ENCODE data around the gene CHAC1.
A peak's percentile ranks its signal among the peaks of the same experiment; 100 is the strongest.

Gene CHAC1

DNA sequence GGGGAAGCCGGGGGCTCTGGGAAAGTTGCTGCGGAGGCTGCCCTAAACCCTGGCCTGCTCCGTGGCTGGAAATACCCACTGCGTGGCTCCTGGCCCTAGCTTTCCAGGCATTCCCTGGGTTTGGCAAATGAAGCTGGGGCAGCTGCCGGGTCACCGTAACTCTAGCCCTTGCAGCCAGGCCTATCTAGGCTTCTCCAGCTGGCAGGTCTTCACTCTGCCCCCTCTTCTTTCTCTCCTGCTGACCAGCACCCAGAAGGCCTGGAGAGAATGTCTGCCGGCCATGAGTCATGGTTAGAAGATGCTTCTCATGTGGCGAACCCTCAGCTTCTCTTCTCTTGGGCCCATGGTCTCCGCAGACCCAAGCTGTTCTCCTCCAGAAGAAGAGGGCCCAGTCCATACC lies 29.7 kb upstream of the CHAC1 start:
- no peak for DNase-seq

DNA sequence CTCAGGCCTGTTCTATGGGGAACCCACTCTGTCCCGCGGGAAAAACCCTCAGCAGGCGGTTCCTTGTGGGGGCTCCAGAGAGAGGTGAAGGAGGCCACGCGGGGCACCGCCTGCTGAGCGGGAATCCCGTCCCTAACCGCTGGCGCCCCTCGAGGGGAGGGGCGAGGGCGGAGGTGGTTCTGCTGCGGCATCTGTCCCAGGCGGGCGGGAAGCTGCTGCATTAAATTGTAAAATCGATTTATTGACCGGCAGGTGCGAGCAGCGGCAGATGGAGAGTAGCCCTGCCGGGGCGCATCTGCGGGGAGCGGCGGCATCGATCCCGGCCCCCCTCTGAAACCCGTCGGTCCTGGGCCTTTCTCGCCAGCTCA lies 27.8 kb upstream of the CHAC1 start:
- DNase-seq: no peak

DNA sequence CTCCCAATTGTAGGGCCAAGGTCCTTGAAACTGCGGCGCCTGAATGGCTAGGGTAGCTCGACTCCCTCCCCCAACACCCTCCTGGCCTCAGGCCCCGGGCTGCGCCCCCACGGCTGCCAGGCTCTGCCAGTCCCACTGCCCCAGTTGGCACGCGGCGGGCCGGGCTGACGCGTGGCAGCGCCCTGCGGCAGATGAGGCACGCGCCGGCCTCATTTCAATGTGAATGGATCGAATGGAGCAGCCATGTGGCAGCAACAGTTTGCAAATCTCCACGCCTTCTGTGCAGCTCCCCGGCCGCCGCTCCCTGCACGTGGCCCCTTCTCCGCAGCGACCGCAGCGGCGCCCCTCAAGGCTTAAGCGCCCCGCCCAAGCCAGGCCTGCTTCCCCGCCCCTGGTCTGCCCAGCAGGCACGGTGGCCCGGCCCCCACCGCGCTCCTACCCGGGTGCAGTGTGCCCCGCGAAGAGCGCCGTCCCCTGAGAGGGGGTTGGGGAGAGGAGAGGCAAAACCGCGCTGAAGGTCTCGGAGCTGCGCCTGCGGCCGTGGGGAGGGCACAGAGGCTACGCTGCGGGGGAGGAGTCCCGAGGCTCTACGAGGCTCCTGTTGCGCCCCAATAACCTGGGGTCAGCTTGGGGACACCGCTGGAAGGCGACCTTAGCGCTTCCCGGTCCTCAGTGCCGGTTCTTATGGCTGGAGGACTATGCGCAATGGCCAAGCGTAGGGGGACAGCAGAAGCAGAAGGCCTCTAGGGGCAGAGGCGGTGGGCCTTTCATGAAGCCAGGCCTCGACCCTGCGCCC lies 27.2 kb upstream of the CHAC1 start:
- DNase-seq: peak in 34 of 56 donors; percentile 6 to 72 (median 32)

DNA sequence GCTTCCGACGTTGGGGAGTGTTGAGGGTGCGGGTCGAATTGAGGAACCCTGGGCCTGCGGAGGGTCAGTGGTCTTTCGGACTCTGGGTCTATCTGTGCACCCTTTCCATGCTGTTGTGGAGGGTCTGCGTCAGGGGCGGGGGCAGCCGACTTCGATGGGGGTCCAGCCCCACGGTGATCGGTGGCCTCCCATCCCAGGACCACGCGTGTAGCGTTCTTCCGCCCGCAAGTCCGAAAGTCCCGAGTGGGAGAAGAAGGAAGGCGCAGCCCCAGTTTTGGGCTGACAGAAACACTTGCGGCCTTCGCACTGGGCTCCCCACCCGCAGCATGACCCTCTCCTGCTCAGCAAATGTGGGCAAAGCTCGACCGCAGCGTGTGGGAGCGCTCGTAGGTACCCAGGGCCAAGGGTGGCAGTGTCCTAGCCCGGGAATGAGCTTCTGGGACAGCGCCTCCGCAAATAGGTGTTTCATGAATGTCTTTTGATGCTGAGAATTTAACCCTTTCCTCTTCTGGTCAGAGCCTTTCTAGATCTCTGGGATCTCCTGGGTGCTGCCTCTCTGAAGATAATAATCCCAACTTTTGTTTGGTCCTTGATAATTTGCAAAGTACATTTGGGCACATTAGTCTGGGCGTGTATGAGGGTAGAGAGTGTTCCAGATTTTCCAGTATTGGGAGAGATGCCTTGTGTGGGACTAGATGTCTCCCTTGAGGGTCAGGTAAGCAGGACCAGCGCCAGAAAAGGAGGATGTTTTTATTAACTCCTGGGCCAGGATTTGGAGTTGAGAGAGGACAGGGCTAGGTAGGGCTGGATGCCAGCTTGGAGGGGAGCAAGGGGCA lies 26.4 kb upstream of the CHAC1 start:
- DNase-seq: no peak

DNA sequence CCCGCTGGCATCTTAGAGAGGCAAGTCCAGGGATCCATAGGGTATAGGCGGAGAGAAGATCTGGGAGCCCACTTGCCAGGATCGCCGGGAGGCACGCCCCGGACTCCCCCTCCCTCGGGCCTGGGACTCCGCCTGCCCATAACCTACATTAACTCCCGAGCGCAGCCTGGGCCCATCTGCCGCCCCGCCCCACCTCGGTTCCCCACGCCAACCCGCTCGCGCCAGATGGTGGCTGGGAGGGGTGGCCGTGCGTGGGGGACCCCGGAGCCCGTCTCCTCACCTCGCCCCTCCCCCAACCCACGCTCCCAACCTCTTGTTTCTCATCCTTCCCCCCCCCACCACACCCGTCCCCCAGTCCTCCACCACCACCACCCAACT lies 25.8 kb upstream of the CHAC1 start:
- peak in 1 of 56 donors; percentile 22 for DNase-seq

DNA sequence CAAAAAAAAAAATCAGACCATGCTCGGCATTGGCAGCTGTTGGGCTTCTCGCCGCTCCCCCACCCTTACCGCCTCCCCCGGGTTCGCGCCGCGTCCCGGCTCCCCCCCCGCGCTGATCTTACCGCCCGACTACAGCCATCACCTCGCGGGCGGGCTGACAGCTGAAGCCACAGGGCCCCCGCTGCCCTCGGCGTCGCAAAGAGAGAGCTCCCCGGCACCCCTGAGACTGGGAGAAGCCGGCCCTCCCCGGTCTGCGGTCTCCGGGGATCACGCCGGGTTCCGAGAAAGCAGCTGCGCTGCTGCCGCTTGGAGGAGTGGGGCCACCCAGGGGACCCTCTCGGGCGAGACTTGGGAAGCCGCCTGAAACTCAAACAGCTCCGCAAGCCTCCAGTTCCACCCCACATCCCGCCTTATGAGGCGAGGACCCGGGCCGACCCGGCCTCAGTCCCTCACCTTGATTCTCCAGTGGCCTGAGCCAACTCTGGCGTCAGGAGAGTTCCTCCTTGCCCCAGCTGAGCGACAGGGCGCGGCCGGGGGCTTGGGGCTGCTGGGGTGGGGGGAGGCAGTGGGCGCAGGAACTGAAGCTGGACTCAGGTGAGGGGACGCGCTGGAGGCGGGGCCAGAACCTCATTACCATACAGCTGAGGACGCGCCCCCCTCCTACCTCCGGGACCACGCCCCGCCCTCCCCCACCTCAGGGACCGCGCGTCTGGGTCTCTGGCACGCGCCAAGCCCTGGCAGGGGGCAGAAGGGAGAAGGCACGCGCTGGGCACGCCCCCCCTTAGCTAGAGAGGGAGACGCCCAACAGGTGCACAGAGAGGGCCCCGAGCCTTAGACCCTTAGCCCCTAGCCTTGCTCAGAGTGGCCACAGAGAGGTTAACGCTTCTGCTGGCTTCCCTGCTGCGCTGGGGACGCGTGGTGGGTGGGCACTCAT lies 25.1 kb upstream of the CHAC1 start:
- peak in 1 of 56 donors; percentile 22 for DNase-seq

DNA sequence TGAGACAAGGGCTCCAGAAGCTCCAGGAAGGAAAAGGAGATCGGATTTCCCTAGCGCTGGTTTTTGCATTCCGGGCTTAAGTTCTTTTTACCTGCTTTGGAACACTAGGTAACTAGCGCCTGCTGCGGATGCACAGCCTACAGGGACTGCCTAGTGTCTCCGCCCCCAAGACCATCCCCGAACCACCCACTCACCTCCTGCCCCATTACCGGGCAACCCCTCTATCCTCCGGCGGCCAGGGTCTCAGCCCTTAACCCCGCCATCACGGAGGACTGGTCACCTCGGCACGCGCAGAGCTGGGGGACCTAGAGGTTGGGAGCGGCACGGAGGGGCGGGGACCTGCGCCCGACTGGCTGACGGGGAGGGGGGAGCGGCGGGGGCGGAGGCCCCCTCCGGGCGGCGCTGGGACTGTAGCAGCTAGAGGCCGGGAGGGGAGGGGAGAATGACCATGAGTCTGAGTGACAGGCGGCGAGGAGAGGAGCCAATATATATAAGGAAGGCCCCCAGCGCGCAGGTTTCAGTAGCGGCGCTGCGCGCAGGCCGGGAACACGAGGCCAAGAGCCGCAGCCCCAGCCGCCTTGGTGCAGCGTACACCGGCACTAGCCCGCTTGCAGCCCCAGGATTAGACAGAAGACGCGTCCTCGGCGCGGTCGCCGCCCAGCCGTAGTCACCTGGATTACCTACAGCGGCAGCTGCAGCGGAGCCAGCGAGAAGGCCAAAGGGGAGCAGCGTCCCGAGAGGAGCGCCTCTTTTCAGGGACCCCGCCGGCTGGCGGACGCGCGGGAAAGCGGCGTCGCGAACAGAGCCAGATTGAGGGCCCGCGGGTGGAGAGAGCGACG lies 24.2 kb upstream of the CHAC1 start, which contains the start of gene DLL4:
Gene DLL4, plus strand, starts transcription at position 520 of the 839 bp plus-strand sequence. CDS start 329 bp downstream, outside the sequence.
- DNase-seq: peak in 7 of 56 donors; percentile 6 to 32 (median 14)

DNA sequence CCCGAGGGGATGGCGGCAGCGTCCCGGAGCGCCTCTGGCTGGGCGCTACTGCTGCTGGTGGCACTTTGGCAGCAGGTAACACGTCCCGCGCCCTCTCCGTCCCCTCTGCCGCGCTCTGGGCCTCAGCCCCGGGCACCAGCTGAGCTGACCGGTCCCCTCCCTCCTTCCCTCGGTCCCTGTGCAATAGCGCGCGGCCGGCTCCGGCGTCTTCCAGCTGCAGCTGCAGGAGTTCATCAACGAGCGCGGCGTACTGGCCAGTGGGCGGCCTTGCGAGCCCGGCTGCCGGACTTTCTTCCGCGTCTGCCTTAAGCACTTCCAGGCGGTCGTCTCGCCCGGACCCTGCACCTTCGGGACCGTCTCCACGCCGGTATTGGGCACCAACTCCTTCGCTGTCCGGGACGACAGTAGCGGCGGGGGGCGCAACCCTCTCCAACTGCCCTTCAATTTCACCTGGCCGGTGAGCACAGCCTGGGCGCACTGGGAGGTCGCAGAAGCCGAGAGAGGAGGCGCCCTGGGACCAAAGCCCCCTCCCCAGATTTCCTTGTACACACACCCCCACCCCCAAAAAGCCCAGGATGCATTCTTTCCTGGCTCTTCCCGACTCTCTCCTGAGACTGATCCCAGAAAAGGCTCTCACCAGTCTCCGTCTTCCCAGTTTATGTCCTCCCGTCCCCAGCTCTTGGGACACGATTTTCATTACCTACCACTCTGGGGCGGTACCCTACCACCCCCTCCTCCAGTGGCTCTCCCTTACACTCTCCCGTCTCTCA lies 23.4 kb upstream of the CHAC1 start:
- peak in 4 of 56 donors; percentile 12 to 26 (median 20) for DNase-seq

DNA sequence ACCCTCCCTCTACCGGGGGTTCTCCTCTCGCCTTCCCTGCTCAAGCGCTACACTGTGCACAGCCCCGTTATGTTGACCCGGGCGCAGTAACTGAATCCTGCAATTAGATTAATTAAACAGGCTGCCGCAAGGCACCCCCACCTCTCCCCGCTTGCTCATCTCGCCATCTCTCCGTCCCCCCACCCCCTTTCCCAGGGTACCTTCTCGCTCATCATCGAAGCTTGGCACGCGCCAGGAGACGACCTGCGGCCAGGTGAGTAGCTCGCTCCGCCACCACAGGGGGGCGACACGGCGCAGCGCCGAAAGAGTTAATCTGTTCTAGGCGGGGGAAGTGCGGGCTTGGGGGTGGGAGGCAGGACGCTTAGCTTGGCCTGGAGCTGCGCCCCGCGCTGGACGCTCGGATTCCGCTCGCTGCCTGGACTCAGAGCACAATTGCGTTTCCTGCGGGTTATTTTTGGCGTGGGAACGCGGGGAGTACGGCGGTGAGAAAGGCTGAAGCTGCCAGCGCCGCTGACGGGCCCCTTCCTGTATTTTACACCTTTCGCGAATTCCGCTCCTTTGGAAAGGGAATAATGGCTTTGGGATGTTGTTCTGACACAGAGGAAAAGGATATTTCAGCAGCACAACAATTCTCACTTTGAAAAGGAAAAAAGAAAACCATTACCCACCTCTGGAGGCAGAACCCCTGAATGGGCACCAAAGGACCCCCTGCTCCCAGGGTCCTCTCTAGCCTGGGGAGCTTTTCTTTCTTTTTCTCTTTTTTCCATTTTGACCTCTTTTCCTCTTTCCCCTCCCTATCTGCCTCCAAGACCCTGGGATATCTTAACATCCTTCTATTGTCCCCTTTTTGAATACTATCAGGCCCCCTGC lies 22.6 kb upstream of the CHAC1 start:
- DNase-seq: peak in 10 of 56 donors; percentile 6 to 54 (median 14)

DNA sequence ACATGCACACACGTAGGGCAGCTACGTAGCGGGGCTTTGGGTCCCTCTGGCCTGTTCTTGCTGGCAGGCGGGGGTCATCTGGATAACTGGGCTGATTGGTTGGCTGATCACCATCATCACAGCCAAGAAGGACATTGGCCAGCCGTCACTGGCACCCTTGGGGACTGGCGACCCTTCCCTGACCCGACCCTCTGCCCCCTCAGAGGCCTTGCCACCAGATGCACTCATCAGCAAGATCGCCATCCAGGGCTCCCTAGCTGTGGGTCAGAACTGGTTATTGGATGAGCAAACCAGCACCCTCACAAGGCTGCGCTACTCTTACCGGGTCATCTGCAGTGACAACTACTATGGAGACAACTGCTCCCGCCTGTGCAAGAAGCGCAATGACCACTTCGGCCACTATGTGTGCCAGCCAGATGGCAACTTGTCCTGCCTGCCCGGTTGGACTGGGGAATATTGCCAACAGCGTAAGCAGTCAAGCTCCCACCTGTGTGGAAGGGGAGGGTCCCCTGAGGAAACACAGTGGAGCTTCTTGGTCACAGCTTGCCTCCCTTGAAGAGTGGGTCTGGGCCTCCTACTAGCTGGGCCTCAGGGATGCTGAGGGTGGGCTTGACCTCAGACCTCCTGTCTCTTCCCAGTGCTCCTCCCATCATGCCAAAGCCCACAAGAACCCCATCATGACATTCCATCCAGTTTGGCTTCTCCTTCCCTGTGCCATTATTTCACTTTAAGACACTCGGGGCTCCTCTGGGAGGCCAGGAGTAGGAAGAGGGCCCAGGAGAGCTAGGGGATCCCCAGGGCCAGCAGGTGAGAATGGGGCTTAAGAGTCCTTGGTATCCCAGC lies 21.8 kb upstream of the CHAC1 start:
- DNase-seq: no peak

DNA sequence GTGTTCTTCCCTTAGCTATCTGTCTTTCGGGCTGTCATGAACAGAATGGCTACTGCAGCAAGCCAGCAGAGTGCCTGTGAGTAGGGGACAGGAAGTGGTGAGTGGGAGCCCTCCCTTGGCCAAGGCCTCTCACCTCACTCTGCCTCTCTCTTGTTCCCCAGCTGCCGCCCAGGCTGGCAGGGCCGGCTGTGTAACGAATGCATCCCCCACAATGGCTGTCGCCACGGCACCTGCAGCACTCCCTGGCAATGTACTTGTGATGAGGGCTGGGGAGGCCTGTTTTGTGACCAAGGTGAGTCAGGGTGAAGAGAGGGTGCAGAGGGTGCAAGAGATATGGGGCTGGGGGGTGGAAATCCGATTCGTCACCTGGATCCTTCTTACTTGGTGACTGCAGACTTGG lies 21.1 kb upstream of the CHAC1 start:
- no peak for DNase-seq

DNA sequence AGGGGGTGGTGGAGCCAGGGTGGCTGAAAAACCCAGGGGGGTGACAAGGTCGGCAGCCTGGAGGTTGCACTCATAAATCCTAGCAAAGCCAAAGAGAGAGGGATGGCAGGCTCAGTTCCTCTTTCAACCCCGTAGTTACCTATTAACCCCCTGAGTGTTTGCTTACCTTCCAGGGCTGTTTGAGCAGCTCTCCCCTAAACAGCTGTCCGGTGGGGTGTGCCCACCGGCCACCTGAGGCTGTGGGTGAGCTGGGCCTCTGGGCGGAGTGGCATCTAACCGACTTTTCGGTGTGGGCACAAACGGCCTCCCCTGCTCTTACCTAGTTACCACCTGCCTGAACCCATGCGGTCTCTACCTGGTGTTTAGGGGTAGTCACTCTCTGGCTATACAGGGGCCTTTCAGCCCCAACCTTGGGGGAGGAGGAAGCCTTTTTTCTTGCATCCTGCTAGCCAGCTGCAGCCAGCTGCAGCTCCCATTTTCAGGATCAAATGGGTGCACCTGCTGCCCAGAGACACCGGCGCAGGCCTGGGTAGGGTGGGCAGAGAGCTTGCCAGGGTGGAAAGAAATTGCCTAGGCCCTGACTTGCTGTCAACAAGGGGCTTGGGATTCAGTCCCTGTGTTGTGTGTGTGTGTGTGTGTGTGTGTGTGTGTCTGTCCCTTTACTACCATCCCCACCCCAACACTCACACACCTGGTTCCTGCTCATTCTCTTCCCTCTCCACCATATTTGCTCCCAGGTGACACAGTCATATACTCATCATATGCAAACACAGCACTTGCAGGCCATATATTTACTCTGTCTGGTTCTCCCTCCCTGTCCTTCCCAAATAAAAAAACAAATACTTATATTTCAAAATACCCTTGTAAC lies 20.4 kb upstream of the CHAC1 start:
- no peak for DNase-seq

DNA sequence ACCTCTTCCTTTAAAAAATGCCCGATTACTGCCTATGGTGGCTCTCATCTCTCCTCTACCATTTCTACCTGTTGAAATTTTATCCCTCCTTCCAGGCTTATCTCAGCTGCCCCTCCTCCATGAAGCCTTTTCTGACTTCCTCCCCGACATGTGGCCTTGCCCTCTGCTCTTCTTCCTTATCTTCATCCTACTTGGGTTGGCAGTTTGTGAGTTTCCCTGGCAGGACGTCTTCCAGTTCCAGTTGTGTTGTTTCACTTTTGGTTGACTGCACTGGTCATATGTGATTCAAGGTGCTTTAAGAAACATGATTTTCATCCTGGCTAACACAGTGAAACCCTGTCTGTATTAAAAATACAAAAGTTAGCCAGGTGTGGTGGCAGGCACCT lies 19.8 kb upstream of the CHAC1 start:
- no peak for DNase-seq

DNA sequence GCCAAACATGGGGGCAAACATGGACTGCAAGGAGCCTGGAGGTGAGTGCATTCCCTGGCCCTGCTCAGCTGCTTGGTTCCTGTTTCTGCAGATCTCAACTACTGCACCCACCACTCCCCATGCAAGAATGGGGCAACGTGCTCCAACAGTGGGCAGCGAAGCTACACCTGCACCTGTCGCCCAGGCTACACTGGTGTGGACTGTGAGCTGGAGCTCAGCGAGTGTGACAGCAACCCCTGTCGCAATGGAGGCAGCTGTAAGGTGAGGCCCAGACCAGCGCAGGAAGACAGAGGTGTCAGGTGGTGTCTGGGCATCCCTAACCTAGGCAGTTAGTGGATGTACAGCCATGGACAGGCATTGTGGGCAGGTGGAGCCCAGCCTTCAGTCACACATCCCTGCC lies 18.8 kb upstream of the CHAC1 start:
- DNase-seq: no peak

DNA sequence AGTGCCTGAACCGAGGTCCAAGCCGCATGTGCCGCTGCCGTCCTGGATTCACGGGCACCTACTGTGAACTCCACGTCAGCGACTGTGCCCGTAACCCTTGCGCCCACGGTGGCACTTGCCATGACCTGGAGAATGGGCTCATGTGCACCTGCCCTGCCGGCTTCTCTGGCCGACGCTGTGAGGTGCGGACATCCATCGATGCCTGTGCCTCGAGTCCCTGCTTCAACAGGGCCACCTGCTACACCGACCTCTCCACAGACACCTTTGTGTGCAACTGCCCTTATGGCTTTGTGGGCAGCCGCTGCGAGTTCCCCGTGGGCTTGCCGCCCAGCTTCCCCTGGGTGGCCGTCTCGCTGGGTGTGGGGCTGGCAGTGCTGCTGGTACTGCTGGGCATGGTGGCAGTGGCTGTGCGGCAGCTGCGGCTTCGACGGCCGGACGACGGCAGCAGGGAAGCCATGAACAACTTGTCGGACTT lies 17.0 kb upstream of the CHAC1 start:
- DNase-seq: no peak
